Measurements from ENCODE around the gene TBC1D14. TPM values are rescaled to one million over a fixed set of nuclear protein-coding genes. Genes with fewer than 3 reads are reported as not detected.
A peak's percentile ranks its signal among the peaks of the same experiment; 100 is the strongest.

TBC1D14 gene
- total RNA-seq, 1 experiment from 2014 or later = 50.2 TPM

GRCh38 chr4:6940744-6941137, 31.1 kb downstream of the TBC1D14 start:
- no peak overlapping the region for H3K14ac ChIP-seq (ENCODE audit: insufficient read depth, low read length)
- H3K27ac ChIP-seq (ENCODE audit: insufficient read length, low read depth, low read length) = no peak overlapping the region
- no peak overlapping the region for H2AK5ac ChIP-seq (ENCODE audit: insufficient read length, low read length)
- no peaks in the 10 kb centered on the region for H3K79me2 ChIP-seq (ENCODE audit: insufficient read depth, low read length)
- Mint-ChIP-seq H3K4me1 (peaks cover 75 to 77% of the 10 kb centered on the region in 2 experiments), H3K36me3 (ENCODE audit: insufficient read depth in 1 of 3, low read depth in 3 of 3) (peaks cover 2 to 4% (median 2%) of the 10 kb centered on the region in 3 experiments; a peak in 3 of 7 replicates), H3K9me3 (no peaks in the 10 kb centered on the region; a peak in 1 of 5 replicates), H3K27ac (peak overlapping the region; percentile 2 to 55 (median 32); a peak in 5 of 7 replicates), H3K4me3 (peak overlapping the region in 1 of 2 experiments; percentile 16; a peak in 1 of 5 replicates), H3K27me3 (ENCODE audit: low read depth) (no peaks in the 10 kb centered on the region)
- no peaks in the 10 kb centered on the region for H3K23me2 ChIP-seq (ENCODE audit: insufficient read length, low read depth, low read length, poor library complexity, severe bottlenecking)
- H2AFZ ChIP-seq (ENCODE audit: low read length) = no peak overlapping the region
- H3K23ac ChIP-seq (ENCODE audit: insufficient read length, low read depth, low read length) = no peak overlapping the region
- H2BK120ac ChIP-seq (ENCODE audit: low read depth, low read length, poor library complexity, severe bottlenecking) = no peak overlapping the region
- DNase-seq = no peak
- no peaks in the 10 kb centered on the region for H3K27me3 ChIP-seq (ENCODE audit: insufficient read depth, low read length)
- peaks cover 22% of the 10 kb centered on the region; the same call in 1 of the 2 replicates for H3K4me1 ChIP-seq (ENCODE audit: insufficient read depth, low read length)
- peaks cover 3% of the 10 kb centered on the region for H3K79me1 ChIP-seq (ENCODE audit: insufficient read depth, low read depth, low read length, poor library complexity, severe bottlenecking)
- H4K8ac ChIP-seq (replicated peaks; ENCODE audit: insufficient read length, low read depth, low read length) = no peak overlapping the region
- no peak overlapping the region for H3K4me2 ChIP-seq (ENCODE audit: insufficient read depth, insufficient read length, low read length)
- no peak overlapping the region for H3K4ac ChIP-seq (ENCODE audit: low read depth, low read length)
- H2BK5ac ChIP-seq (ENCODE audit: insufficient read length, low read length) = no peak overlapping the region
- no CpG with 5 or more reads among the region's 11 CpGs for WGBS (ENCODE audit: extremely low coverage, insufficient read length, low lambda C conversion rate)
- H3K9me3 ChIP-seq (ENCODE audit: control insufficient read depth, low read depth, low read length) = no peaks in the 10 kb centered on the region
- H4K20me1 ChIP-seq (ENCODE audit: control insufficient read depth, insufficient read depth, insufficient read length) = no peaks in the 10 kb centered on the region
- H4K5ac ChIP-seq (ENCODE audit: insufficient read length, low read depth, low read length) = no peak overlapping the region
- no peak overlapping the region for H3K18ac ChIP-seq (ENCODE audit: insufficient read length, low read depth, low read length)
- H3T11ph ChIP-seq (ENCODE audit: low read length) = no peak overlapping the region
- H3K9ac ChIP-seq (ENCODE audit: extremely low read depth, insufficient read length, low read length) = no peak overlapping the region
- no peak overlapping the region for H2BK15ac ChIP-seq (ENCODE audit: low read depth, low read length)
- H4K91ac ChIP-seq (ENCODE audit: insufficient read length, low read depth, low read length) = no peak overlapping the region
- no peak overlapping the region for H2BK12ac ChIP-seq (ENCODE audit: insufficient read length, low read depth, low read length)
- no peak for TF ChIP-seq CTCF (conservative IDR thresholded peaks at IDR 0.05)
- no peak overlapping the region for H2BK20ac ChIP-seq (ENCODE audit: low read depth, low read length, poor library complexity, severe bottlenecking)
- no peak overlapping the region for H3K56ac ChIP-seq (ENCODE audit: insufficient read length, low read depth, low read length)
